Activated naive CD4-positive, alpha-beta T cell treated with anti-CD3 and anti-CD28 coated beads, Interleukin-2, amount 10 ng/mL, durations not matched to agents 7 days and 5 days (primary cell): Measurements from ENCODE around the gene IL3RA.
A peak's percentile ranks its signal among the peaks of the same experiment; 100 is the strongest.
"Not testable (repeated sequence)": the region's sequence is repeated elsewhere in the genome, so short reads cannot be mapped to it uniquely, and the experiment has no call there.

Experiments
- CTCF ChIA-PET: fragments of 350-600 bp; sonication (Branson Sonifier 250); formaldehyde crosslinking; loops from one replicate; lab custom pipeline; 2021; ENCODE audit warnings: antibody characterized with exemption; lab: Charles Lee
- DNase-seq: peaks from one replicate; pipeline ENCODE4 v3.0.0-alpha.2; 2020
- H3K27ac Mint-ChIP-seq: one replicate; pipeline ENCODE4 v1.8.0; 2021; ENCODE audit warnings: mild to moderate bottlenecking, moderate library complexity, mixed read lengths
- H3K27me3 Mint-ChIP-seq: one replicate; pipeline ENCODE4 v1.8.0; 2021; ENCODE audit warnings: mild to moderate bottlenecking, mixed read lengths
- H3K36me3 Mint-ChIP-seq: one replicate; pipeline ENCODE4 v1.8.0; 2021; ENCODE audit warnings: mixed read lengths
- H3K4me1 Mint-ChIP-seq: one replicate; pipeline ENCODE4 v1.8.0; 2021; ENCODE audit warnings: mixed read lengths
- H3K4me3 Mint-ChIP-seq: one replicate; pipeline ENCODE4 v1.8.0; 2021; ENCODE audit warnings: mild to moderate bottlenecking, moderate library complexity, mixed read lengths
- H3K9me3 Mint-ChIP-seq: one replicate; pipeline ENCODE4 v1.8.0; 2021; ENCODE audit warnings: mixed read lengths

IL3RA gene

GRCh38 chrX:1394731-1395501 is 58.3 kb downstream of the IL3RA start:
- Mint-ChIP-seq H3K36me3 (peaks cover 27% of the 10 kb centered on the region), H3K27ac (peak overlapping the region; percentile 79)

GRCh38 chrX:1395646-1396216 is 59.1 kb downstream of the IL3RA start:
- CTCF ChIA-PET = no interaction called here
- peaks cover 27% of the 10 kb centered on the region for H3K36me3 Mint-ChIP-seq
- H3K4me1 Mint-ChIP-seq = peaks cover 35% of the 10 kb centered on the region
- H3K27ac Mint-ChIP-seq = no peak overlapping the region
- no peaks in the 10 kb centered on the region for H3K9me3 Mint-ChIP-seq
- DNase-seq = no peak
- H3K4me3 Mint-ChIP-seq = no peak overlapping the region
- no peaks in the 10 kb centered on the region for H3K27me3 Mint-ChIP-seq

More at GRCh38 chrX:1394731-1395501, 58.3 kb downstream of the IL3RA start:
- Mint-ChIP-seq H3K9me3 (no peaks in the 10 kb centered on the region), H3K4me1 (peaks cover 39% of the 10 kb centered on the region), H3K4me3 (peak overlapping the region; percentile 90), H3K27me3 (no peaks in the 10 kb centered on the region)
- CTCF ChIA-PET = no interaction called here
- DNase-seq = peak; percentile 19

- DNase-seq = peak; percentile 15
- Mint-ChIP-seq H3K27ac (no peak overlapping the region), H3K36me3 (peaks cover 22% of the 10 kb centered on the region), H3K4me1 (peaks cover 29% of the 10 kb centered on the region), H3K9me3 (no peaks in the 10 kb centered on the region), H3K4me3 (no peak overlapping the region), H3K27me3 (no peaks in the 10 kb centered on the region)
- CTCF ChIA-PET = no interaction called here
Observed at GRCh38 chrX:1397001-1397400, 60.4 kb downstream of the IL3RA start.

- H3K27ac Mint-ChIP-seq = no peak overlapping the region
- H3K4me3 Mint-ChIP-seq = no peak overlapping the region
- peaks cover 22% of the 10 kb centered on the region for H3K36me3 Mint-ChIP-seq
- no peaks in the 10 kb centered on the region for H3K27me3 Mint-ChIP-seq
- no peaks in the 10 kb centered on the region for H3K9me3 Mint-ChIP-seq
- no peak for DNase-seq
- CTCF ChIA-PET = no interaction called here
- peaks cover 29% of the 10 kb centered on the region for H3K4me1 Mint-ChIP-seq
Observed at GRCh38 chrX:1397441-1398270, 61.1 kb downstream of the IL3RA start.

GRCh38 chrX:1398431-1399340 is 62.1 kb downstream of the IL3RA start:
- Mint-ChIP-seq H3K27ac (no peak overlapping the region), H3K4me3 (no peak overlapping the region), H3K36me3 (peaks cover 20% of the 10 kb centered on the region)

GRCh38 chrX:1400049-1400448 is 63.5 kb downstream of the IL3RA start:
- H3K9me3 Mint-ChIP-seq = no peaks in the 10 kb centered on the region
- CTCF ChIA-PET = no interaction called here
- no peaks in the 10 kb centered on the region for H3K27me3 Mint-ChIP-seq
- H3K4me3 Mint-ChIP-seq = no peak overlapping the region
- no peak overlapping the region for H3K27ac Mint-ChIP-seq
- no peak for DNase-seq
- peaks cover 10% of the 10 kb centered on the region for H3K4me1 Mint-ChIP-seq
- H3K36me3 Mint-ChIP-seq = peaks cover 17% of the 10 kb centered on the region

More at GRCh38 chrX:1398431-1399340, 62.1 kb downstream of the IL3RA start:
- CTCF ChIA-PET = no interaction called here
- Mint-ChIP-seq H3K9me3 (no peaks in the 10 kb centered on the region), H3K4me1 (peaks cover 21% of the 10 kb centered on the region), H3K27me3 (no peaks in the 10 kb centered on the region)
- no peak for DNase-seq

GRCh38 chrX:1400742-1401471 is 64.3 kb downstream of the IL3RA start:
- peaks cover 9% of the 10 kb centered on the region for H3K36me3 Mint-ChIP-seq
- H3K27me3 Mint-ChIP-seq = no peaks in the 10 kb centered on the region
- H3K4me1 Mint-ChIP-seq = peaks cover 2% of the 10 kb centered on the region
- DNase-seq = no peak
- H3K4me3 Mint-ChIP-seq = no peak overlapping the region
- H3K27ac Mint-ChIP-seq = no peak overlapping the region
- CTCF ChIA-PET = no interaction called here
- no peaks in the 10 kb centered on the region for H3K9me3 Mint-ChIP-seq

GRCh38 chrX:1401611-1402430 is 65.2 kb downstream of the IL3RA start:
- Mint-ChIP-seq H3K27ac (no peak overlapping the region), H3K4me3 (no peak overlapping the region), H3K36me3 (peaks cover 3% of the 10 kb centered on the region), H3K27me3 (no peaks in the 10 kb centered on the region), H3K9me3 (no peaks in the 10 kb centered on the region), H3K4me1 (no peaks in the 10 kb centered on the region)
- CTCF ChIA-PET = no interaction called here
- no peak for DNase-seq

GRCh38 chrX:1403228-1403627 is 66.6 kb downstream of the IL3RA start:
- Mint-ChIP-seq H3K27ac (no peak overlapping the region), H3K27me3 (no peaks in the 10 kb centered on the region), H3K4me1 (no peaks in the 10 kb centered on the region), H3K4me3 (no peak overlapping the region), H3K36me3 (no peaks in the 10 kb centered on the region), H3K9me3 (no peaks in the 10 kb centered on the region)
- DNase-seq = no peak
- CTCF ChIA-PET = no interaction called here

- H3K4me1 Mint-ChIP-seq, H3K27ac Mint-ChIP-seq, H3K4me3 Mint-ChIP-seq, H3K9me3 Mint-ChIP-seq, DNase-seq, H3K36me3 Mint-ChIP-seq, CTCF ChIA-PET, H3K27me3 Mint-ChIP-seq: not testable (repeated sequence)
Observed at GRCh38 chrX:1403867-1404266, 67.3 kb downstream of the IL3RA start.

- H3K36me3 Mint-ChIP-seq, CTCF ChIA-PET, DNase-seq, H3K27ac Mint-ChIP-seq, H3K9me3 Mint-ChIP-seq, H3K4me1 Mint-ChIP-seq, H3K27me3 Mint-ChIP-seq, H3K4me3 Mint-ChIP-seq: not testable (repeated sequence)
Observed at GRCh38 chrX:1405769-1406168, 69.2 kb downstream of the IL3RA start.

GRCh38 chrX:1407035-1407434 is 70.5 kb downstream of the IL3RA start:
- DNase-seq = no peak
- Mint-ChIP-seq H3K27me3 (no peaks in the 10 kb centered on the region), H3K4me3 (no peak overlapping the region), H3K4me1 (no peaks in the 10 kb centered on the region), H3K27ac (no peak overlapping the region), H3K9me3 (no peaks in the 10 kb centered on the region), H3K36me3 (peaks cover 5% of the 10 kb centered on the region)
- CTCF ChIA-PET = no interaction called here

GRCh38 chrX:1411326-1411725 is 74.7 kb downstream of the IL3RA start:
- DNase-seq = no peak
- H3K4me1 Mint-ChIP-seq = no peaks in the 10 kb centered on the region
- H3K9me3 Mint-ChIP-seq = no peaks in the 10 kb centered on the region
- peaks cover 26% of the 10 kb centered on the region for H3K36me3 Mint-ChIP-seq
- H3K27ac Mint-ChIP-seq = no peak overlapping the region
- H3K27me3 Mint-ChIP-seq = no peaks in the 10 kb centered on the region
- no peak overlapping the region for H3K4me3 Mint-ChIP-seq
- CTCF ChIA-PET = no interaction called here
